Body of pancreas (tissue), 4 donors: Measurements from ENCODE around the gene PXDN. TPM values are rescaled to one million over a fixed set of nuclear protein-coding genes. Genes with fewer than 3 reads are reported as not detected.
"Not testable (repeated sequence)": the region's sequence is repeated elsewhere in the genome, so short reads cannot be mapped to it uniquely, and the experiment has no call there.

Source experiments
- ATAC-seq: fragments of 150-250 bp; one replicate; pipeline ENCODE4 v1.9.1; 2016
- DNase-seq, 4 donors: peaks; one replicate each; pipeline ENCODE4 v3.0.0-alpha.2; 2019
- H3K27ac ChIP-seq, 4 donors: fragments of 200-600 bp; sonication (generic); 1 replicate in 3 of 4; 2 replicates in 1 of 4; pipeline versions ENCODE4 v1.5.1 to v1.6.1; 2016 to 2019; ENCODE audit warnings: mild to moderate bottlenecking in 1 of 4, mixed read lengths in 1 of 4, moderate library complexity in 1 of 4
- H3K27me3 ChIP-seq, 2 donors: fragments of 200-600 bp; sonication (generic); one replicate each; pipeline ENCODE4 v1.6.0; 2016; ENCODE audit warnings: mild to moderate bottlenecking in 1 of 2
- H3K36me3 ChIP-seq, 2 donors: fragments of 200-600 bp; sonication (generic); replicated peaks in 1 of 2; 2 replicates each; pipeline ENCODE4 v1.5.1; 2016; ENCODE audit warnings: low read depth in 2 of 2; ENCODE audit not compliant: insufficient read depth in 1 of 2
- H3K4me1 ChIP-seq: fragments of 200-600 bp; sonication (generic); one replicate; pipeline ENCODE4 v1.6.0; 2016
- H3K4me3 ChIP-seq, 2 donors: fragments of 200-600 bp; sonication (generic); 1 replicate in 1 of 2; 2 replicates in 1 of 2; pipeline ENCODE4 v1.5.1; 2016 to 2019
- H3K9me3 ChIP-seq, 3 donors: fragments of 200-600 bp; sonication (generic); 1 replicate in 2 of 3; 2 replicates in 1 of 3; pipeline ENCODE4 v1.5.1; 2016
- POLR2A ChIP-seq, 3 donors: fragments of 450-650 bp; IDR thresholded peaks; one replicate each; pipeline ENCODE4 v1.6.1; 2016; ENCODE audit warnings: antibody characterized with exemption in 3 of 3, mild to moderate bottlenecking in 2 of 3
- WGBS, 2 donors: methylation state at CpG; one replicate each; pipeline ENCODE4 v1.1.5; 2017; 5-methylcytosine and 5-hydroxymethylcytosine counted together
- intact Hi-C: fragments of 100-400 bp; cut with DNase I; formaldehyde crosslinking; loops from one replicate; pipeline ENCODE4 v1.15.1; 2023
- total RNA-seq, 2 donors: library from RNA; depleted of rRNA; stranded (reverse); fragments of >200 nt; gene quantifications; one replicate each; pipeline ENCODE4 v1.1.0, GENCODE V29; 2016
- TF ChIP-seq, protein P1 (sequence below), 7 experiments: fragments of 450-650 bp in 4 of 7; fragments of 200-600 bp in 3 of 7; sonication (generic) in 3 of 7; IDR thresholded peaks; one replicate each; pipeline ENCODE4 v1.5.1; 2016 to 2019; ENCODE audit warnings: antibody characterized with exemption in 7 of 7

Gene PXDN
- total RNA-seq, 2 donors from 2014 or later = 7.0 to 41.9 TPM

DNA sequence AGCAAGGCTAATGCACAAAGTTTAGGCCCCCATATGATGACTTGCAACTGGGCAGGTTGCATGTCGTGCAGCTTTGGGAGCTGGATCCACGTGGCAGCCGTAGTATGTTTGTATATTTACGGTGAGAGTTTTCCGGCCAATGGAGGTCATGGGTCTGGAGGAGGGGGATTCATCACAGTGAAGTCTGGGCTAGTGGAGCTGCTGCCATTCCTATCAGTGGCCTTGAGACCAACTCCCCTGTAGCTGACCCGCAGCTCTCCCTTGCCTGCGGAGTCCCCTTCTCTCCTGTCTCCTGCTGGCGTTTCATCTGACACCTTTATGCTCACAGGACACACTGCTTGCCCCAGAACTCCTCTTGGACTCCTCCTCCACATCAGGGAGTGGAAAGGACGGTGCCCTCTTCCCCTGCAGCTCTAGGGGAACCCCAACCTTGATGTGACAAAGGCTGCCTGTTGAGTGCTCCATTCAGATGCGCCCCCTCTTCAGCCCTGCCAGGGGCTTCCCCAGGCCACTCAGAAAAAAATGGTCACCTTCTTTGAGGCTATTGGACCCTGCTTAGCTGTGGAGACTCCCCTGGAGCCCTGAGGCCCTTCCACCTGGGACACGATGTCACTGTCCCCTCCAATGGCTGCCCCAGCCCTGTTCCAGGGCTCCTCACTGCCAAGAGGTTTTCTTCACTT, 121.7 kb downstream of the PXDN start:
- intact Hi-C loops = no loop called here
- Histone ChIP-seq H3K9me3 (no peaks in the 10 kb centered on the region), H3K27me3 (no peaks in the 10 kb centered on the region), H3K27ac (no peak overlapping the region), H3K36me3 (no peaks in the 10 kb centered on the region), H3K4me3 (no peak overlapping the region), H3K4me1 (peaks cover 4% of the 10 kb centered on the region)
- WGBS, 2 donors = 73 to 77% methylated on average over 10 to 11 of the region's 11 CpGs
- DNase-seq (no peak), ATAC-seq (no peak)
- TF ChIP-seq, protein P1, sequence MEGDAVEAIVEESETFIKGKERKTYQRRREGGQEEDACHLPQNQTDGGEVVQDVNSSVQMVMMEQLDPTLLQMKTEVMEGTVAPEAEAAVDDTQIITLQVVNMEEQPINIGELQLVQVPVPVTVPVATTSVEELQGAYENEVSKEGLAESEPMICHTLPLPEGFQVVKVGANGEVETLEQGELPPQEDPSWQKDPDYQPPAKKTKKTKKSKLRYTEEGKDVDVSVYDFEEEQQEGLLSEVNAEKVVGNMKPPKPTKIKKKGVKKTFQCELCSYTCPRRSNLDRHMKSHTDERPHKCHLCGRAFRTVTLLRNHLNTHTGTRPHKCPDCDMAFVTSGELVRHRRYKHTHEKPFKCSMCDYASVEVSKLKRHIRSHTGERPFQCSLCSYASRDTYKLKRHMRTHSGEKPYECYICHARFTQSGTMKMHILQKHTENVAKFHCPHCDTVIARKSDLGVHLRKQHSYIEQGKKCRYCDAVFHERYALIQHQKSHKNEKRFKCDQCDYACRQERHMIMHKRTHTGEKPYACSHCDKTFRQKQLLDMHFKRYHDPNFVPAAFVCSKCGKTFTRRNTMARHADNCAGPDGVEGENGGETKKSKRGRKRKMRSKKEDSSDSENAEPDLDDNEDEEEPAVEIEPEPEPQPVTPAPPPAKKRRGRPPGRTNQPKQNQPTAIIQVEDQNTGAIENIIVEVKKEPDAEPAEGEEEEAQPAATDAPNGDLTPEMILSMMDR (IDR thresholded peaks at IDR 0.05) = no peak
- no peak for TF ChIP-seq POLR2A (IDR thresholded peaks at IDR 0.05)

DNA sequence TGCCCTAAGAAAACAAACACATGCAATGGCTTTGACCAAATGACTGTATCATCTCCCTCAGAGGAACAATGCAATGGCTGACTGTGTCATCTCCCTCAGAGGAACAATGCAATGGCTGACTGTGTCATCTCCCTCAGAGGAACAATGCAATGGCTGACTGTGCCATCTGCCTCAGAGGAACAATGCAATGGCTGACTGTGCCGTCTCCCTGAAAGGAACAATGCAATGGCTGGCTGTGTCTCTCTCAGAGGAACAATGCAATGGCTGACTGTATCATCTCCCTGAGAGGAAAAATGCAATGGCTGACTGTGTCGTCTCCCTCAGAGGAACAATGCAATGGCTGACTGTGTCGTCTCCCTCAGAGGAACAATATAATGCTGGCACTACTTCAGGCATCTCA, 122.3 kb downstream of the PXDN start:
- H3K4me3 ChIP-seq, H3K27ac ChIP-seq, H3K4me1 ChIP-seq, H3K36me3 ChIP-seq, ATAC-seq, intact Hi-C loops, H3K27me3 ChIP-seq, H3K9me3 ChIP-seq, DNase-seq: not testable (repeated sequence)
- 53% methylated on average over 2 of the region's 3 CpGs; no CpG with 5 or more reads in 1 of the 2 donors for WGBS, 2 donors

DNA sequence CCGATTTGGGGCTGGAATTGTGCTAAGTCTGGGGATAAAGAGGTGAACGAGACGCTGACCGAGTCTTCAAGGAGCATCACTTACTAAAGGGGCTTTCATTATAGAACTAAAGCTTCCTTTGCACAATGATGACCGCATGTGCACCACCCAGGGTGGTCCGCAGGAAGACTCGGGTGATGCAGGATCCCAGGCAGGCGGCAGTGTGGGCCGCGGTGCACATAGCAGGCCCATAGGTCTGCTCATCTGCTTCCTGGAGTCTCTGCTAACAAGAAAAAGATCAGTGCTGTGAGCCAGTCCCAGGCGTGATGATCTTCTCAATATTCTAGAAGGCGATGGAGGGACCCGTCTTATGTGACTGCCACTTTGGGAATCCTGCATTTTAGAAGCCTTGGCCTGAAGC, 122.8 kb downstream of the PXDN start:
- no peak overlapping the region for H3K4me3 ChIP-seq
- TF ChIP-seq, protein P1 (IDR thresholded peaks at IDR 0.05) = no peak
- TF ChIP-seq POLR2A (IDR thresholded peaks at IDR 0.05) = no peak
- DNase-seq (no peak), ATAC-seq (no peak)
- no peaks in the 10 kb centered on the region for H3K36me3 ChIP-seq
- no peak overlapping the region for H3K27ac ChIP-seq
- no peaks in the 10 kb centered on the region for H3K9me3 ChIP-seq
- no peaks in the 10 kb centered on the region for H3K27me3 ChIP-seq
- peaks cover 4% of the 10 kb centered on the region for H3K4me1 ChIP-seq
- WGBS, 2 donors = 90 to 94% methylated on average over 12 of the region's 13 CpGs
- intact Hi-C loops = no loop called here

DNA sequence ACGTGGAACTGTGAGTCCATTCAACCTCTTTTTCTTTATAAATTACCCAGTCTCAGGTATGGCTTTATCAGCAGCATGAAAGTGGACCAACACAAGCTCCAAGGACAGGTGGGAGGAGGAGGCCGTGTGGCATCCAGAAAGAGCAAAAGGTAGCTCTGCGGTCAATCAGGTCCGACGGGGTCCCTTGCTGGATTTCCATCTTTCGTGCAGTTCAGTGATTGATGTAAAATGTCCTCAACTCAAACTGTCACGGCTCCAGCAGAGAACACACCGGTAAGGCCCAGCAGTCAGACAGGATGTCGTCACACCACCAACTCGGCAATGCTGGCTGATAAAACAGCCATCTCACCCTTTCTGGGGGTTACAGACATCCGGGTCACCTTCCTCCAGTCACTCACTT, 123.3 kb downstream of the PXDN start:
- no peak for ATAC-seq
- intact Hi-C loops = no loop called here
- no peak for DNase-seq

DNA sequence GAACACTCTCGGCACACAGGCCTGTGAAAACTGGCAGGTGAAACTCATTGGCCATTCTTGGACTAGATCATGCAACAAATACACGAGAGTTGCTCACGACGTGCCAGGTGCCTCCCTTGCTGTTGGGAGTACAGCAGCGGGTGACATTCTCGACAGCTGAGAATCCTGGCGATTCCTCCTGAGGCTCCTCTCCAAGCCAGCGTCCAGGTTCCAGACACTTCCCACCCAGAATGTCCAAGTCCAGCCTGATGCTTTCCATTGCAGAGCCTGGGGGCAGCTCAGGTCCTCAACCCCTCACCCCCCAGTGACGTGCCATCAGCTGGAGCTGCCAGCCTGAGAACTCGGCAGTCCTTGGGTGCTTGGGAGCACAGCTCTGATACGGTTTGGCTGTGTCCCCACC, 124.2 kb downstream of the PXDN start:
- DNase-seq (no peak), ATAC-seq (no peak)
- H3K27ac ChIP-seq = no peak overlapping the region
- no peaks in the 10 kb centered on the region for H3K36me3 ChIP-seq
- H3K9me3 ChIP-seq = no peaks in the 10 kb centered on the region
- TF ChIP-seq, protein P1 (IDR thresholded peaks at IDR 0.05) = no peak
- TF ChIP-seq POLR2A (IDR thresholded peaks at IDR 0.05) = no peak
- peaks cover 4% of the 10 kb centered on the region for H3K4me1 ChIP-seq
- no peak overlapping the region for H3K4me3 ChIP-seq
- intact Hi-C loops = no loop called here
- no peaks in the 10 kb centered on the region for H3K27me3 ChIP-seq
- 70 to 72% methylated on average over 9 to 11 of the region's 11 CpGs for WGBS, 2 donors

More for the DNA sequence above, 123.3 kb downstream of the PXDN start:
- H3K9me3 ChIP-seq = no peaks in the 10 kb centered on the region
- 71 to 73% methylated on average over 11 of the region's 11 CpGs for WGBS, 2 donors
- no peak overlapping the region for H3K27ac ChIP-seq
- H3K4me3 ChIP-seq = no peak overlapping the region
- no peaks in the 10 kb centered on the region for H3K36me3 ChIP-seq
- TF ChIP-seq, protein P1 (IDR thresholded peaks at IDR 0.05) = no peak
- TF ChIP-seq POLR2A (IDR thresholded peaks at IDR 0.05) = no peak
- H3K27me3 ChIP-seq = no peaks in the 10 kb centered on the region
- peaks cover 4% of the 10 kb centered on the region for H3K4me1 ChIP-seq
